HUDEP-2 (cell line): Measurements from ENCODE around the gene RAB33B.
"Not testable (repeated sequence)": the region's sequence is repeated elsewhere in the genome, so short reads cannot be mapped to it uniquely, and the experiment has no call there.

Source experiments
- DNase-seq, 76 experiments: peaks; one replicate each; lab custom pipeline; 2025; ENCODE audit not compliant: unreplicated experiment in 76 of 76; lab: John Stamatoyannopoulos, UW

The RAB33B gene

DNA sequence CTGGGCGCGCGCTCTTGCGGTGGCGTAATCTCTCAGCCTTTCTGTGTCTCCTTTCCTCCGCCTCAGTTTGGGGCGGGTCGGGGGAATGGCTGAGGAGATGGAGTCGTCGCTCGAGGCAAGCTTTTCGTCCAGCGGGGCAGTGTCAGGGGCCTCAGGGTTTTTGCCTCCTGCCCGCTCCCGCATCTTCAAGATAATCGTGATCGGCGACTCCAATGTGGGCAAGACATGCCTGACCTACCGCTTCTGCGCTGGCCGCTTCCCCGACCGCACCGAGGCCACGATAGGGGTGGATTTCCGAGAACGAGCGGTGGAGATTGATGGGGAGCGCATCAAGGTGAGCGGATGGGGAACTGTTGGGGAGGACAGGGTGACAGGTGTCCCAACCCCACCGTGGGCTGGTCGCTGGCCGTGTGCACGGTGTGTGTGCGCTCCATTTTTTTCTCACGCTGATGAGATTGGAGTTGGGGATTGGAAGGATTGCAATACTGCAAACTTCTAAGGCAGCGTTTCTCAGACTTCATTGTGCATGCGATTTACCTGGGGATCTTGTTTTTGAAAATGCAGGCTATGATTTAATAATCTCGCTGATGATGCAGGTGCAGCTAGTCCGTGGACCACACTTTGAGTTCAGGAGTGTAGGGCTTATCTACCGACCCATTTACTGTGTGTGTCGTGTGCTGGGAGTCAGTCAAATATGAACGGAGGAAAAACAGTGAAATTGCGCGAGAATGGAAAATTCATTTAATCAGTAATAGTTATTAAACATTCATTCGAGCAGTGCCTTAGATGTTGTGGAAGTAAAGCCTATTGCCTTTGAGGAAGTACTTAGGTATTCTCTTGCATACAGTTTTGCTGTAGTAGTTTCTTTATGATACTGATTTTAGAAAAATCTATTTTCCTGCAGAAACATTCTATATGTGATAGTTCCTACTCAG, at the start of gene RAB33B:
TSS of gene RAB33B (plus strand) at position 11 of the 935 bp plus-strand sequence. CDS start at position 86, 75 bp downstream.
- peak in 1 of 76 experiments; percentile 61 for DNase-seq

- no peak for DNase-seq
These were observed 43.6 kb upstream of the RAB33B start for GRCh38 chr4:139410312-139410711.

DNA sequence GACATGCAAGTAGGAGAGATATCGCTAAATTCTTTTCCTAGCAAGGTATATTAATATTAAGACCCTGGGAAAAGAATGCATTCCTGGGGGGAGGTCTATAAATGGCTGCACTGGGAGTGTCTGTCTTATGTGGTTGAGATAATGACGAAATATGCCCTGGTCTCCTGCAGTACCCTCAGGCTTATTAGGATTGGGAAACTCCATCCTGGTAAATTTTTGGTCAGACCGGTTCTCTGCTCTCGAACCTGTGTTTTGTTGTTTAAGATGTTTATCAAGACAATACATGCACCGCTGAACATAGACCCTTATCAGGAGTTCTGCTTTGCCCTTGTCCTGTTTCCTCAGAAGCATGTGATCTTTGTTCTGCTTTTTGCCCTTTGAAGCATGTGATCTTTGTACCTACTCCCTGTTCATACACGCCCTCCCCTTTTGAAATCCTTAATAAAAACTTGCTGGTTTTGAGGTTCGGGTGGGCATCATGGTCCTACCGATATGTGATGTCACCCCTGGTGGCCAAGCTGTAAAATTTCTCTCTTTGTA, 39.2 kb upstream of the RAB33B start:
- peak in 1 of 76 experiments; percentile 19 for DNase-seq

DNA sequence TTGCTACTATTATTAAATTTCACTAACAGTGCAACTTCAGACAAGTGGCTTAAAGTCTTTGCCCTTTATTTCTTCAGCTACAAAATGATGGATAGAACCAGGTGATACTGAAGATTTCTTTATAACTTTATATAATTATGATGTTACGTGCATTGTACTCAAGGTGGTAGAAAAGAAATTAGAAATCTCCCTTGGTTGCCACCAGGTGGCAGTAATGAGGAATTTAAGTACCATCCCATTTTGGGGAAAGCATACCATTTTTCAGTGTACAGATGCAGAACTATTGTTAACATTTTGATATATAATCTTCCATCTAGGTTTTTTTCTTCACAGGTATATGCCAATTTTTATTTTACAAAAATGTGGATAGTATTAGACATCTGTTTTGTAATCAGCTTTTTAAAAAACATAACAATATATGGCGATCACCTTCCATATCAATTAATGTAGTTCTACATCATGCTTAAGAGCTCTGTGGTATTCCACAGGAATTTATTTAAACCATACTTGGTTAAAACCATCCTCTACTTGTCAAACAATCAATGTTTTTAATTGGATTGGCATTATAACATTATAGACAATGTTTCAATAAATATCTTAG, 37.7 kb upstream of the RAB33B start:
- peak in 23 of 76 experiments; percentile 2 to 47 (median 21) for DNase-seq

DNA sequence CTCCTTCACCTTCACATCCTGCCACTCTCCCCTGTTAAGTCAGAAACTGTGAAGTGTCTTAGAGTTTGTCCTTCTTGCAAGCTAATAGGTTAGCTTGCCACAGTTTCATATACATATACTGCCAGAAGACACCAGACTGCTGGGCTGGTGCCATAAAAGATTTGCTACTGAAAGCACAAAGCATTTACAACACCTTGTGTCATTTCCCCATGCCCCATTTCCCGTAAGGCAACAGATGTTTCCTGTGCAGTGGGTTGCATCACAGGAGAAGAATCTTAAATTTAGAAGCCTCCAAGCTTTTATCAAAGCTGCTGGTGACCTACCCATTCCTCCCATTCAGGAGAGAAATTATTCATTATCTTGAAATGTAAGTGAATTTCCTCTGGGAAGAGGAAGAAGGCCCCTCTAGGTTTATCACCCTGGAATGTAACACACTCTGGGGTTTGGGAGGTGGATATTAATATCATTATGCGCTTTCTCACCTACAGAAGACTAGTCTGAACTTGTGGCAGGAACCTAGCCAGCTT, 34.5 kb upstream of the RAB33B start:
- no peak for DNase-seq

- DNase-seq: no peak
These were observed 33.3 kb upstream of the RAB33B start for GRCh38 chr4:139420652-139421051.

GRCh38 chr4:139436122-139436521, 17.8 kb upstream of the RAB33B start:
- no peak for DNase-seq

DNA sequence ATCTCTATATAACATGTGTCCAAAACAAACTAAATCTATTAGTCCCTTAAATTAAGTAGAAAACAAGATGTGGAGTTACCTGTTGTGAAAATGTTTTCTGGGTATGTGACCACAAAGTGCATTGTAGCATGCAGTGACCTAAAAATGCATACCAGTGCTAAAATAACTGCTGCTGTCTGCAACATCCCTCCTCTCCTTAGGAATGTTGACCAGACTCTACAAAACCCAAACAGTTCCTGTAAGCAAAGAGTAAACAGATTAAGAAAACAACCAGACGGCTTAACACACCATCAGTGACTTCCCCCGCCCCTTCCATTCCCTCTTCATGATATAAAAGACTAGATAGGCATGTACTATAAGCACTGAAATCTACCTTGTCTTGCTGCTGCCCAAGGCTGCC, 15.8 kb upstream of the RAB33B start:
- DNase-seq: no peak

DNA sequence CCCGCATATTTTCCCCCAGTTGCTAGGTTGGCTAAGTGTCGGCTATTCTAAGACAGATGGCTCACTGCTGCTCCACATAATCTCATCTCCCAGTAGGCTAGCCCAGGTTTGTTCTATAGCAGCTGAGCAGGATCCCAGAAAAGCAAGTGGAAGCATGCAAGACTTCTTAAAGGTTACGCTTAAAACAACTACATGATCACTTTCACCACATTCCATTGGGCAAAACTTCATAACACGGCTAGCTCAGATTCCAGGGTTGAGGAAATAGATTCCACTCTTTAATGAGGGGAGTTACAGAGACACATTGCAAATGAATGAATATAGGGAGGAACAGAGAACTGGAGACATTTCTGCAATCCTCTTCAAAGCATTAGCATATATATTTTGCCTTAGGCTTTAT, 12.9 kb upstream of the RAB33B start:
- no peak for DNase-seq

DNA sequence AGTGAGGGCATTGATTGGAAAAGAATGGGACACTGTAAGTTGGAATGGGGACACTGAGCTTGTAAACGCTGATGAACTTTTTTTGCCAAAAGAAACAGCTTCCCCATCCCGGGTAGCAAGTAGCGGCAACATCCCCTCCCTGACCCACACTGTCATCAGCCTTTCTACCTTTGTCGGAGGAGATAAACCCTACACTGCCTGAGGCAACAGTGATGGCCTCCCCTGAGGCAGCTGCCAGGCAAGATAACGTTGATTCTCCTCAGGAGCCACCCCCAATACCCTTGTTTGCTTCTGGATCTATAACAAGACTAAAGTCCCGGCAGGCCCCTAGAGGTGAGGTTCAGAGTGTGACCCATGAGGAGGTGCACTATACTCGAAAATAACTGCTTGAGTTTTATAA, 10.3 kb upstream of the RAB33B start:
- peak in 42 of 76 experiments; percentile 1 to 86 (median 44) for DNase-seq

GRCh38 chr4:139444881-139445280, 9.0 kb upstream of the RAB33B start:
- DNase-seq: not testable (repeated sequence)

DNA sequence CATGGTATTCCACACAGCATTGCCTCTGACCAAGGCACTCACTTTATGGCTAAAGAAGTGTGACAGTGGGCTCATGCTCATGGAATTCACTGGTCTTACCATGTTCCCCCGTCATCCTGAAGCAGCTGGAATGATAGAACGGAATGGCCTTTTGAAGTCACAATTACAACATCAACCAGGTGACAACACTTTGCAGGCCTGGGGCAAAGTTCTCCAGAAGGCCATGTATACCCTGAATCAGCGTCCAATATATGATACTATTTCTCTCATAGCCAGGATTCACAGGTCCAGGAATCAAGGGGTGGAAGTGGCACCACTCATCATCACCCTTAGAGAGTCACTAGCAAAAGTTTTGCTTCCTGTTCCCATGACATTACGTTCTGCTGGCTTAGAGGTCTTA, 6.8 kb upstream of the RAB33B start:
- DNase-seq: not testable (repeated sequence)

DNA sequence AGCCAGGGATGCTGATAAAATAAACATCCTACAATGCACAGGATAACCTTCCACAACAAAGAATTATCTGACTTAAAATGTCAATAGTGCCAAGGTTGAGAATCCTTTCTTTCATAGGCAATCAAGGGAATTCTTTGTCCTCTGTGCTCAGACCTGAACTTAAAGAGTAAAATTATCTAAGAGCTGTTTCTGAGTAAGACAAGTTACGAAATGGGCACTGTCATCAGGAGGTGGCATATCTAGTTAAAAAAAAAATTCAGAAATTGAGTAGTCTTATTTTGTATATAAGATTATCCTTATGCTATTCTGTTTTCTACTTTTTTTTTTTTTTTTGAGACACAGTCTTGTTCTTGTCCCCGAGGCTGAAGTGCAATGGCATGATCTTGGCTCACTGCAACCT, 3.3 kb upstream of the RAB33B start:
- no peak for DNase-seq

GRCh38 chr4:139451997-139452396, 1.9 kb upstream of the RAB33B start:
- no peak for DNase-seq

DNA sequence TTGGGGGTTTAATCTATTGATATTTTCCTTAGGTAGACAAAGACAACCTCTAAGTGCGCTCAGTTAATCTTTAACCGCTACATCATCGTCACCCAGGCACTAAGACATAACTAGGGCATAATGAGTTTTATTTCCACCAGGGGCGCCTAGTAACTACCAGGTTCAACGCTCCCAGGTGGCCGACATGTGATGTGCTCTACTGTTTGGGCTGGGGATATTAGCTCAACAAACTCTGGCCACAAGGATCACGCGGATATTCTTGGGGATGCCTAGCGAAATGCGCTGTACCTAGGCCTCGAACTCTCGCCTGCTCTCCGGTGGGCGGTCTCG, 915 bp upstream of the RAB33B start:
- DNase-seq: peak in 44 of 76 experiments; percentile 4 to 91 (median 74)

- peak; percentile 12 to 97 (median 93) for DNase-seq
These were observed 380 bp upstream of the RAB33B start for GRCh38 chr4:139453371-139454110.

DNA sequence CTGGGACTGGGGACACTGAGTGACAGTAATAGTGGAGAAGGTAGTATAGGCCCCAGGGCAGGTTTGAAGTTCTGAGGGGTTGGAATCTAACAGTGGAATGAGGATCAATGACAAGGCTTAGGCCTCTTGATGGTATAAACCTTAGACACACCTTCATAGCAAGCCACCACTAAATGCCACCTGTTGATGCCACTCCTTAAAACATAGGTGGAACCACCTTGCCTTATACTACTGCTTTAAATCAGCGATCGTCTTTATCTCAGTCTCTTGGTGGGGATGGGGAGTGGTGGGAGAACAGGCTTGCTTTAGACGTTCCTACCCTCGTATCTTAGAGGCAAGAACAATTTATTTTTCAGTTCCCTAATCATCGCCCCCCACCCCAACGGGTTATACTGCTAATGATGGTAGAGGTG, 1.2 kb downstream of the RAB33B start:
- no peak for DNase-seq

- no peak for DNase-seq
These were observed 3.4 kb downstream of the RAB33B start for GRCh38 chr4:139457318-139457717.

DNA sequence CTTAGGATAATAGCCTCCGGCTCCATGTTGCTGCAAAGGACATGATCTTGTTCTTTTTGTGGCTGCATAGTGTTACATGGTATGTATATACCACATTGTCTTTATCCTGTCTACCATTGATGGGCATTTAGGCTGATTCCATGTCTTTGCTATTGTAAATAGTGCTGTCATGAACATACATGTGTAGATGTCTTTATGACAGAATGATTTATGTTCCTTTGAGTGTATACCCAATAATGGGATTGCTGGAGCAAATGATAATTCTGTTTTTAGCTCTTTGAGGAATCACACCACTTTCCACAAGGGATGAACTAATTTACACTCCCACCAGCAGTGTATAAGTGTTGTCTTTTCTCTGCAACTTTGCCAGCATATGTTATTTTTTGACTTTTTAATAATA, 4.6 kb downstream of the RAB33B start:
- DNase-seq: no peak

DNA sequence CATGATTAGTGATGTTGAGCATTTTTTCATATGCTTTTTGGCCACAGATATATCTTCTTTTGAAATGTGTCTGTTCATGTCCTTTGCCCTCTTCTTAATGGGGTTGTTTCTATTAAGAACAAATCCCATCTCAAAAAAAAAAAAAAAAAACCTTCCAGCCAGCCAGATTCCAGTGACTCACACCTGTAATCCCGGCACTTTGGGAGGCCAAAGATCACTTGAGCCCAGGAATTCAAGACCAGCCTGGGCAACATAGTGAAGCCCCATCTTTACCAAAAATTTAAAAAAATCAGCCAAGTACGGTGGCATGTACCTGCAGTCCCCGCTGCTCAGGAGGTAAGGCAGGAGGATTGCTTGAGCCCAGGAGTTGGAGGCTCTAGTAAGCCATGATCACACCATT, 5.1 kb downstream of the RAB33B start:
- no peak for DNase-seq

DNA sequence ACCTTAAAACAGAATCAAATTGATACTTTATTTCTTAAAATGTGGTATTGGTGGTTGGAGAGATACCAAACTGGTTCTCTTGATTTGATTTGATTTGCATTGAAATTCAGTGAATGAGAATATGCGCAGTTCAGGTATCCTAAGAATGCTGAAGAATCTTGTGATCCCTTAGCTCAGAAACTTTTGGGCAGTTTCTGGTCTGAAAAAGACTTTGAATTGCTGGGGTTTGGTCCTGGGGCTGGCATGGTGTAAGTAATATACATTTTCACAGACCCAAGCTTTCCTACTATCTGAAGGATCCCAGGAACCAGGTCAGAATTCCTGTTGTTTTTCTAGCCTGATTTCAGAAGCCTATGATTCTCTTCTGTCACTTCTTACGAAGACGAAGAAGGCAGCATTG, 6.6 kb downstream of the RAB33B start:
- DNase-seq: no peak
